ENCODE measurements around the gene CPPED1. TPM values are rescaled to one million over a fixed set of nuclear protein-coding genes. Genes with fewer than 3 reads are reported as not detected.

The CPPED1 gene
- total RNA-seq, 2 donors from 2014 or later: 8.4 to 14.7 TPM

DNA sequence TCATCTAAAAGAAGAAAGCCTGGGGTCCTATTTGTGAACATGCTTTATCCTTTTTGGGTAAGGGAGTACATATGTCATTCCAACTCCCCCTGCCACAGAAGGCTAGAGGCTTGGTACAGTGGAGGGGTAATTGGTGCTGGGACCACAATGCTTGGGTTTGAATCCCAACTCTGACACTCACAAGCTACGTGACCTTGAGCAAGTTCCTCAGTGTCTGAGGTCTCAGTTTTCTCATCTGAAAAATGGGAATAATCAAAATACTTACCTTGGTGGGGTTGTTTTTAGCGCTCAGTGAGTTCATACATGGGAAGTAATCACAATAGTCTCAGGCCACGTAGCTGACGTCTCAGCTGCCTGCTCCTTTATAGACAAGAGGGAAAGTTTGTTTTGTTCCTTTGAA is 150.8 kb downstream of the CPPED1 start:
- Histone ChIP-seq H3K27ac (ENCODE audit: low read depth, low read length) (no peak overlapping the region), H3K27me3 (ENCODE audit: control insufficient read depth, insufficient read depth, low read length, poor library complexity, severe bottlenecking) (no peaks in the 10 kb centered on the region), H3K36me3 (ENCODE audit: control insufficient read depth, insufficient read depth, low read length) (no peaks in the 10 kb centered on the region), H3K9me3 (ENCODE audit: control insufficient read depth, low read length) (peaks cover 4% of the 10 kb centered on the region), H3K4me3 (ENCODE audit: low read length) (no peak overlapping the region), H3K4me1 (ENCODE audit: control insufficient read depth, insufficient read depth, low read length) (no peaks in the 10 kb centered on the region), H3K9ac (ENCODE audit: extremely low read depth, low read length, poor library complexity, severe bottlenecking) (no peak overlapping the region)
- peaks cover 2% of the 10 kb centered on the region for H3K9me3 Mint-ChIP-seq
- TF ChIP-seq, protein P1, sequence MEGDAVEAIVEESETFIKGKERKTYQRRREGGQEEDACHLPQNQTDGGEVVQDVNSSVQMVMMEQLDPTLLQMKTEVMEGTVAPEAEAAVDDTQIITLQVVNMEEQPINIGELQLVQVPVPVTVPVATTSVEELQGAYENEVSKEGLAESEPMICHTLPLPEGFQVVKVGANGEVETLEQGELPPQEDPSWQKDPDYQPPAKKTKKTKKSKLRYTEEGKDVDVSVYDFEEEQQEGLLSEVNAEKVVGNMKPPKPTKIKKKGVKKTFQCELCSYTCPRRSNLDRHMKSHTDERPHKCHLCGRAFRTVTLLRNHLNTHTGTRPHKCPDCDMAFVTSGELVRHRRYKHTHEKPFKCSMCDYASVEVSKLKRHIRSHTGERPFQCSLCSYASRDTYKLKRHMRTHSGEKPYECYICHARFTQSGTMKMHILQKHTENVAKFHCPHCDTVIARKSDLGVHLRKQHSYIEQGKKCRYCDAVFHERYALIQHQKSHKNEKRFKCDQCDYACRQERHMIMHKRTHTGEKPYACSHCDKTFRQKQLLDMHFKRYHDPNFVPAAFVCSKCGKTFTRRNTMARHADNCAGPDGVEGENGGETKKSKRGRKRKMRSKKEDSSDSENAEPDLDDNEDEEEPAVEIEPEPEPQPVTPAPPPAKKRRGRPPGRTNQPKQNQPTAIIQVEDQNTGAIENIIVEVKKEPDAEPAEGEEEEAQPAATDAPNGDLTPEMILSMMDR (conservative IDR thresholded peaks at IDR 0.05): no peak
- H3K4me1 Mint-ChIP-seq: no peaks in the 10 kb centered on the region
- H3K27me3 Mint-ChIP-seq (ENCODE audit: insufficient read depth): no peaks in the 10 kb centered on the region
- no peak overlapping the region for H3K27ac Mint-ChIP-seq
- no peaks in the 10 kb centered on the region for H3K36me3 Mint-ChIP-seq (ENCODE audit: low read depth)
- 92 to 94% methylated on average over 4 of the region's 4 CpGs for WGBS, 2 experiments (ENCODE audit: insufficient coverage in 1 of 2, insufficient read length in 1 of 2)
- no peak overlapping the region for H3K4me3 Mint-ChIP-seq
- DNase-seq: no peak

DNA sequence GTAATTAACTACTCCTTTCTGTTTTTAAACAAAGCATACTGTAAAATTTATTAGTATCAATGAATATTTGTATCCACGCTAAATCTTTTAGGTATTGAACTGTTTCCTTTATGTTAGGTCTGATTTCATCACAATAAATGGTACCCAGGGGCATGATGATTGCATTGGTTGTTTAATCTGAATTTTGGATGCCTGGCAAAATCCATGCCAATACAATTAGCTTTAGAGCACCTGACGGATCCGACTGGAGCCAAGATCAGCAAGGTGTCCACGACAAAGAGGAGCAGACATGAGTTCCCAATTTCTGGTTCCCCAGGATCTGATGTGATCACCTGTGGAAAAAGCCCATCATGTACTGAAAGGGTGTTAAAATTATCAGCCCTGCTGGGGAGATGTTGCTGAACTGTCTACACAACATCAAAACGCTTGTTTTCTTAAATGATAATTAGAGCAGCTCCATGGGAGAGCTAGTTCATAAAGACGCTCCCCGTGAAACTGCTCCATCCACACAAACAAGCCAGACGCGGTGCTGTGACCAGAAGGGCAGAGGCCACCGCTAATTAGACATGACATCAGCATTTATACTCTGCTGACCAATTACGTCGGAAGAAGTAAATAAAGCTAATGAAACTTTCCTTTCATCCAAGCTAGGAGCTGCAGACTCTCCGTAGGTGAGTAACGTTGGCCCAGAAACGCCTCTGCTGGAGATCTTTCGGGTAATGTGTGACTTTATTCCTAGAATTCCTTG is 151.7 kb downstream of the CPPED1 start:
- H3K27ac ChIP-seq (ENCODE audit: low read depth, low read length): no peak overlapping the region
- H3K4me1 Mint-ChIP-seq: peaks cover 1% of the 10 kb centered on the region
- WGBS, 2 experiments (ENCODE audit: insufficient coverage in 1 of 2, insufficient read length in 1 of 2): 88 to 89% methylated on average over 10 to 16 of the region's 16 CpGs
- H3K36me3 Mint-ChIP-seq (ENCODE audit: low read depth): no peaks in the 10 kb centered on the region
- H3K4me3 Mint-ChIP-seq: no peak overlapping the region
- no peak overlapping the region for H3K27ac Mint-ChIP-seq
- no peaks in the 10 kb centered on the region for H3K27me3 ChIP-seq (ENCODE audit: control insufficient read depth, insufficient read depth, low read length, poor library complexity, severe bottlenecking)
- DNase-seq: no peak
- no peaks in the 10 kb centered on the region for H3K4me1 ChIP-seq (ENCODE audit: control insufficient read depth, insufficient read depth, low read length)
- TF ChIP-seq, protein P1 (conservative IDR thresholded peaks at IDR 0.05): no peak
- no peak overlapping the region for H3K4me3 ChIP-seq (ENCODE audit: low read length)
- no peak overlapping the region for H3K9ac ChIP-seq (ENCODE audit: extremely low read depth, low read length, poor library complexity, severe bottlenecking)
- H3K27me3 Mint-ChIP-seq (ENCODE audit: insufficient read depth): no peaks in the 10 kb centered on the region
- H3K9me3 Mint-ChIP-seq: no peaks in the 10 kb centered on the region
- H3K9me3 ChIP-seq (ENCODE audit: control insufficient read depth, low read length): no peaks in the 10 kb centered on the region
- no peaks in the 10 kb centered on the region for H3K36me3 ChIP-seq (ENCODE audit: control insufficient read depth, insufficient read depth, low read length)

DNA sequence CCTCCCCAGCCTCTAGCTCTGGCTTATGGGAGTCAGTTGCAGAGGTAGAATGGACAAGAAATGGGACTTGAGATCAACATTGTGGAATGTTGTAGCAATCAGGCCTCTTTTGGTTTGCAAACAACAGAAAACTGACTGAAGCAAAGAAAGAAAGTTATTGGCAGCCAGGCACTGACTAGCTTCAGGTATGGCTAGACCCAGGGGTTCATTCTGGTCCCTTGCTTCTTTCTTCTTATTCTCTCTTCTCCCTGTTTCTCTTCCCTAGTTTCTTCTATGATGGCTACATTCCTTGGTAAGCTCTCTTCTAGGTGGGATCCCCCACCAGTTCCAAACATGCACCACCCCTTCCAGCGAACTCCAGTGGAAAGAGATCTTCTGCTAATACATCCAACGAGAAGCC is 154.3 kb downstream of the CPPED1 start:
- Mint-ChIP-seq H3K36me3 (ENCODE audit: low read depth) (no peaks in the 10 kb centered on the region), H3K27me3 (ENCODE audit: insufficient read depth) (no peaks in the 10 kb centered on the region), H3K27ac (no peak overlapping the region), H3K4me3 (no peak overlapping the region), H3K9me3 (no peaks in the 10 kb centered on the region), H3K4me1 (peaks cover 10% of the 10 kb centered on the region)
- Histone ChIP-seq H3K36me3 (ENCODE audit: control insufficient read depth, insufficient read depth, low read length) (no peaks in the 10 kb centered on the region), H3K9me3 (ENCODE audit: control insufficient read depth, low read length) (no peaks in the 10 kb centered on the region), H3K4me1 (ENCODE audit: control insufficient read depth, insufficient read depth, low read length) (peaks cover 5% of the 10 kb centered on the region), H3K27ac (ENCODE audit: low read depth, low read length) (no peak overlapping the region), H3K27me3 (ENCODE audit: control insufficient read depth, insufficient read depth, low read length, poor library complexity, severe bottlenecking) (no peaks in the 10 kb centered on the region), H3K4me3 (ENCODE audit: low read length) (no peak overlapping the region), H3K9ac (ENCODE audit: extremely low read depth, low read length, poor library complexity, severe bottlenecking) (no peak overlapping the region)
- TF ChIP-seq, protein P1 (conservative IDR thresholded peaks at IDR 0.05): no peak
- DNase-seq: no peak
- 88 to 92% methylated on average over 2 of the region's 2 CpGs for WGBS, 2 experiments (ENCODE audit: insufficient coverage in 1 of 2, insufficient read length in 1 of 2)

Measured in endodermal cell (in vitro differentiated cells).